Measurements from ENCODE around the gene UNC5B. TPM values are rescaled to one million over a fixed set of nuclear protein-coding genes. Genes with fewer than 3 reads are reported as not detected.
"Not testable (repeated sequence)": the region's sequence is repeated elsewhere in the genome, so short reads cannot be mapped to it uniquely, and the experiment has no call there.

Gene UNC5B
- total and polyA plus RNA-seq, 2 donors, result 2.2 to 4.2 TPM

GRCh38 chr10:71272056-71272771, 59.8 kb downstream of the UNC5B start:
- Histone ChIP-seq H3K27ac (ENCODE audit: low read depth in 1 of 2, low read length in 1 of 2) (no peak overlapping the region), H3K36me3 (ENCODE audit: control insufficient read depth in 2 of 2, insufficient read depth in 2 of 2, low read length in 1 of 2) (no peaks in the 10 kb centered on the region), H3K27me3 (ENCODE audit: control insufficient read depth in 2 of 2, insufficient read depth in 1 of 2, low read length in 1 of 2) (no peaks in the 10 kb centered on the region), H3K4me1 (ENCODE audit: control insufficient read depth in 2 of 2, insufficient read depth in 2 of 2, low read length in 2 of 2) (peaks cover 0 to 12% of the 10 kb centered on the region in 2 donors), H3K4me3 (ENCODE audit: low read length in 2 of 2) (no peak overlapping the region), H3K9me3 (ENCODE audit: control insufficient read depth in 2 of 2, insufficient read depth in 1 of 2, low read length in 1 of 2) (peaks cover 0 to 2% of the 10 kb centered on the region in 2 donors)
- WGBS, result 91% methylated on average over 15 of the region's 15 CpGs
- DNase-seq (ENCODE audit: low read depth in 6 of 9, low spot score in 9 of 9), result no peak

DNA sequence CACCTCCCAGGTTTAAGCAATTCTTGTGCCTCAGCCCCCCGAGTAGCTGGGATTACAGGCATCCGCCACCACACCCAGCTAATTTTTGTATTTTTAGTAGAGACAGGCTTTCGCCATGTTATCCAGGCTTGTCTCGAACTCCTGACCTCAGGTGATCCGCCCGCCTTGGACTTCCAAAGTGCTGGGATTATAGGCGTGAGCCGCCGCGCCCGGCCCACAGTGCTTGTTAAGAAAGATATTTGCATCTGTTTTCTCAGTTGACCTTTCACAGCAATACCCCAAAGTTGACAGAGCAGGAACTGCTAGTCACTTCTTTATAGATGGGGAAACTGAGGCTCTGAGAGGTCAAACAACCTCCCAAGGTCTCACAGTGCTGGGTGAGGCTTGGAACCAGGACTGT, 60.6 kb downstream of the UNC5B start:
- H3K4me1 ChIP-seq (ENCODE audit: control insufficient read depth in 2 of 2, insufficient read depth in 2 of 2, low read length in 2 of 2), result peaks cover 0 to 12% of the 10 kb centered on the region in 2 donors
- H3K4me3 ChIP-seq (ENCODE audit: low read length in 2 of 2); H3K9me3 ChIP-seq (ENCODE audit: control insufficient read depth in 2 of 2, insufficient read depth in 1 of 2, low read length in 1 of 2); DNase-seq (ENCODE audit: low read depth in 6 of 9, low spot score in 9 of 9); H3K27ac ChIP-seq (ENCODE audit: low read depth in 1 of 2, low read length in 1 of 2); H3K36me3 ChIP-seq (ENCODE audit: control insufficient read depth in 2 of 2, insufficient read depth in 2 of 2, low read length in 1 of 2); H3K27me3 ChIP-seq (ENCODE audit: control insufficient read depth in 2 of 2, insufficient read depth in 1 of 2, low read length in 1 of 2): not testable (repeated sequence)
- 94% methylated on average over 11 of the region's 11 CpGs for WGBS

DNA sequence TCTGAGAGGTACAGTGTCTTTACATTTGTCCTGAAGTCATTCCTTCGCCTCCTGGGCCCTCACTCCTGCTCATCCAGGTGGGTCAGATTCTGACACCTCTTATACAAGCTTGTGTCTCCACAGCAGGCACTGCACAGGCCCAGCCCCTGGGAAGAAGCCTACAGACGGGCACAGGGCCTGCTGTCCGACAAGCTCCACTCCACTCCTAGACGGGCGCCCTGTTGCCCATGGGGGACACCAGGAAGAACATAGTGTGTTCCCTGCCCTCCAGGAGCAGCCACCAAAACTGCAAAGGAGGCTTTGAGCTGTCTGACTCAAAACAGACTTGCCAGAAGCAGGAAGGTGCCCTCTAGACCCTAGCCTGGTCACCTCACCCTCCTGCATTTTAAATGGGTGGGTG, 61.1 kb downstream of the UNC5B start:
- Histone ChIP-seq H3K36me3 (ENCODE audit: control insufficient read depth in 2 of 2, insufficient read depth in 2 of 2, low read length in 1 of 2) (no peaks in the 10 kb centered on the region), H3K4me1 (ENCODE audit: control insufficient read depth in 2 of 2, insufficient read depth in 2 of 2, low read length in 2 of 2) (peaks cover 0 to 14% of the 10 kb centered on the region in 2 donors), H3K27ac (ENCODE audit: low read depth in 1 of 2, low read length in 1 of 2) (no peak overlapping the region), H3K9me3 (ENCODE audit: control insufficient read depth in 2 of 2, insufficient read depth in 1 of 2, low read length in 1 of 2) (peaks cover 0 to 2% of the 10 kb centered on the region in 2 donors), H3K27me3 (ENCODE audit: control insufficient read depth in 2 of 2, insufficient read depth in 1 of 2, low read length in 1 of 2) (no peaks in the 10 kb centered on the region), H3K4me3 (ENCODE audit: low read length in 2 of 2) (no peak overlapping the region)
- 97% methylated on average over 5 of the region's 5 CpGs for WGBS
- DNase-seq (ENCODE audit: low read depth in 6 of 9, low spot score in 9 of 9), result no peak

GRCh38 chr10:71274901-71275796, 62.8 kb downstream of the UNC5B start:
- no peak overlapping the region for H3K4me3 ChIP-seq (ENCODE audit: low read length in 2 of 2)
- no peaks in the 10 kb centered on the region for H3K27me3 ChIP-seq (ENCODE audit: control insufficient read depth in 2 of 2, insufficient read depth in 1 of 2, low read length in 1 of 2)
- no peaks in the 10 kb centered on the region for H3K36me3 ChIP-seq (ENCODE audit: control insufficient read depth in 2 of 2, insufficient read depth in 2 of 2, low read length in 1 of 2)
- DNase-seq (ENCODE audit: low read depth in 6 of 9, low spot score in 9 of 9), result no peak
- 59% methylated on average over 11 of the region's 11 CpGs for WGBS
- H3K27ac ChIP-seq (ENCODE audit: low read depth in 1 of 2, low read length in 1 of 2), result no peak overlapping the region
- peaks cover 0 to 2% of the 10 kb centered on the region in 2 donors for H3K9me3 ChIP-seq (ENCODE audit: control insufficient read depth in 2 of 2, insufficient read depth in 1 of 2, low read length in 1 of 2)
- peaks cover 0 to 20% of the 10 kb centered on the region in 2 donors for H3K4me1 ChIP-seq (ENCODE audit: control insufficient read depth in 2 of 2, insufficient read depth in 2 of 2, low read length in 2 of 2)

- Histone ChIP-seq H3K36me3 (ENCODE audit: control insufficient read depth in 2 of 2, insufficient read depth in 2 of 2, low read length in 1 of 2) (no peaks in the 10 kb centered on the region), H3K27me3 (ENCODE audit: control insufficient read depth in 2 of 2, insufficient read depth in 1 of 2, low read length in 1 of 2) (no peaks in the 10 kb centered on the region), H3K27ac (ENCODE audit: low read depth in 1 of 2, low read length in 1 of 2) (no peak overlapping the region), H3K4me3 (ENCODE audit: low read length in 2 of 2) (no peak overlapping the region), H3K9me3 (ENCODE audit: control insufficient read depth in 2 of 2, insufficient read depth in 1 of 2, low read length in 1 of 2) (no peaks in the 10 kb centered on the region), H3K4me1 (ENCODE audit: control insufficient read depth in 2 of 2, insufficient read depth in 2 of 2, low read length in 2 of 2) (peaks cover 0 to 16% of the 10 kb centered on the region in 2 donors)
- DNase-seq (ENCODE audit: low read depth in 6 of 9, low spot score in 9 of 9), result no peak
- 92% methylated on average over 9 of the region's 9 CpGs for WGBS
Observed at GRCh38 chr10:71276873-71277272, 64.5 kb downstream of the UNC5B start.

DNA sequence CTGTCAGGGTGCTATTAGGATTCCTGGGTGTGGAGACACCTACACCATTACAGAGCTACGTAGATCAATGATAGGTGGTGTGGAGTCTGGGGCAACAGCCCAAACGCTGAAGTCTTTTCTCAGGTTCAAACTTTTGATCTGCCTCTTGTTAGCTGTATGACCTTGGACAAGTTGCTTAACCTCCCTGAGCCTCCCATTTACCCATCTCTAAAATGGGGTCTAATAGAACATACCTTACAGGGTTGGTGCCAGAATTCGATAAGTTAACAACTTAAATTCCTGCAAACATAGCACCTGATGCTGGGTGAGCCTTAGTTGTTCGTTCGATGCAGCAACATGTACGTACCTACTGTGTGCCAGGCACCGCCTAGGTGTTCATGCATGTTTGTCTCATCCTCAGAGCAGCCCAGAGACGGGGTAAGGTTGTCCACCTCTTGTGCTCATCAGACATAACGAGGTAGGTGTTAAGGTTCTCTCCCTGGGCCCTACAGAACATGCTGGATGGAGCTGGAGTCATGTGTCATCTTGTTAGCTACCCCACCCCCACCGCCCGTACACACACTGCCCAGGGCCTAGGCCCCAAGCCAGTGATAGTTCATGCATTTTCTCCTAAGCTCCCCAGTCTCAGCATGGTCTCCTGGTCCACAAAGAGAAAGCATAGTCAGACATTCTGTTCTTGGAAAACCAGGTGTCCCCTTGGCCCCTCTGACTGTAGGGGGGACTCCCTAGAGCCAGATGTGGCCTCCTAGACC, 65.7 kb downstream of the UNC5B start:
- H3K27me3 ChIP-seq (ENCODE audit: control insufficient read depth in 2 of 2, insufficient read depth in 1 of 2, low read length in 1 of 2), result no peaks in the 10 kb centered on the region
- peaks cover 0 to 3% of the 10 kb centered on the region in 2 donors for H3K9me3 ChIP-seq (ENCODE audit: control insufficient read depth in 2 of 2, insufficient read depth in 1 of 2, low read length in 1 of 2)
- H3K27ac ChIP-seq (ENCODE audit: low read depth in 1 of 2, low read length in 1 of 2), result no peak overlapping the region
- no peak for DNase-seq (ENCODE audit: low read depth in 6 of 9, low spot score in 9 of 9)
- H3K4me3 ChIP-seq (ENCODE audit: low read length in 2 of 2), result no peak overlapping the region
- H3K36me3 ChIP-seq (ENCODE audit: control insufficient read depth in 2 of 2, insufficient read depth in 2 of 2, low read length in 1 of 2), result no peaks in the 10 kb centered on the region
- WGBS, result 96% methylated on average over 11 of the region's 11 CpGs
- peaks cover 0 to 14% of the 10 kb centered on the region in 2 donors for H3K4me1 ChIP-seq (ENCODE audit: control insufficient read depth in 2 of 2, insufficient read depth in 2 of 2, low read length in 2 of 2)

GRCh38 chr10:71278691-71279588, 66.6 kb downstream of the UNC5B start:
- Histone ChIP-seq H3K4me1 (ENCODE audit: control insufficient read depth in 2 of 2, insufficient read depth in 2 of 2, low read length in 2 of 2) (peaks cover 0 to 14% of the 10 kb centered on the region in 2 donors), H3K9me3 (ENCODE audit: control insufficient read depth in 2 of 2, insufficient read depth in 1 of 2, low read length in 1 of 2) (peaks cover 0 to 3% of the 10 kb centered on the region in 2 donors), H3K4me3 (ENCODE audit: low read length in 2 of 2) (no peak overlapping the region), H3K36me3 (ENCODE audit: control insufficient read depth in 2 of 2, insufficient read depth in 2 of 2, low read length in 1 of 2) (no peaks in the 10 kb centered on the region), H3K27ac (ENCODE audit: low read depth in 1 of 2, low read length in 1 of 2) (no peak overlapping the region), H3K27me3 (ENCODE audit: control insufficient read depth in 2 of 2, insufficient read depth in 1 of 2, low read length in 1 of 2) (no peaks in the 10 kb centered on the region)
- WGBS, result 93% methylated on average over 19 of the region's 19 CpGs
- DNase-seq (ENCODE audit: low read depth in 6 of 9, low spot score in 9 of 9), result no peak

DNA sequence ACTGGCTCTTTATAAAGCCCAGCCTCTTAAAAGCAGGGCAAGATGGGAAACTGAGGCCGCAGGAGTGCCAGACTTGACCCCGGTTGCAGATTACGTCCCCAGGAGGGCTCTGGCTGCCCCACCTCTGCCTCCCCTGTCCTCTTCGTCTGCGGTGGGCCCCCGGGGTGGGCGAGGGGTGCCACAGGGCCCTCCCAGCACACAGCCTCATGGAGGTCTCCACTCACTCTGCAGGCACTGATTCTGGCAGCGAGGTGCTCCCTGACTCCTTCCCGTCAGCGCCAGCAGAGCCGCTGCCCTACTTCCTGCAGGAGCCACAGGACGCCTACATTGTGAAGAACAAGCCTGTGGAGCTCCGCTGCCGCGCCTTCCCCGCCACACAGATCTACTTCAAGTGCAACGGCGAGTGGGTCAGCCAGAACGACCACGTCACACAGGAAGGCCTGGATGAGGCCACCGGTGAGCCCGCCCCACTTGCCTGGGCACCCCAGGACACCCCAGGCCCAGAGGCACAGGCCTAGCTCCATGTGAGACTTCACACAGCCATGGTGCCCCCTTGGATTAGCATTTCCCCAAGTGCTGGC, 67.3 kb downstream of the UNC5B start:
- H3K36me3 ChIP-seq (ENCODE audit: control insufficient read depth in 2 of 2, insufficient read depth in 2 of 2, low read length in 1 of 2), result no peaks in the 10 kb centered on the region
- peaks cover 0 to 14% of the 10 kb centered on the region in 2 donors for H3K4me1 ChIP-seq (ENCODE audit: control insufficient read depth in 2 of 2, insufficient read depth in 2 of 2, low read length in 2 of 2)
- no peak for DNase-seq (ENCODE audit: low read depth in 6 of 9, low spot score in 9 of 9)
- H3K4me3 ChIP-seq (ENCODE audit: low read length in 2 of 2), result no peak overlapping the region
- H3K9me3 ChIP-seq (ENCODE audit: control insufficient read depth in 2 of 2, insufficient read depth in 1 of 2, low read length in 1 of 2), result peaks cover 0 to 3% of the 10 kb centered on the region in 2 donors
- WGBS, result 94% methylated on average over 22 of the region's 22 CpGs
- H3K27ac ChIP-seq (ENCODE audit: low read depth in 1 of 2, low read length in 1 of 2), result no peak overlapping the region
- H3K27me3 ChIP-seq (ENCODE audit: control insufficient read depth in 2 of 2, insufficient read depth in 1 of 2, low read length in 1 of 2), result no peaks in the 10 kb centered on the region
